Neural progenitor cell (in vitro differentiated cells): Measurements from ENCODE around the gene COG4.

Experiments
- CTCF ChIP-seq: fragments of 200-600 bp; sonication (generic); IDR thresholded peaks from 2 replicates; pipeline ENCODE4 v1.5.1; 2017; ENCODE audit warnings: antibody characterized with exemption, mild to moderate bottlenecking
- EZH2 ChIP-seq: fragments of 200-600 bp; sonication (generic); IDR thresholded peaks from 2 replicates; pipeline ENCODE4 v1.6.1; 2017; ENCODE audit warnings: antibody characterized with exemption, mild to moderate bottlenecking, moderate library complexity

DNA sequence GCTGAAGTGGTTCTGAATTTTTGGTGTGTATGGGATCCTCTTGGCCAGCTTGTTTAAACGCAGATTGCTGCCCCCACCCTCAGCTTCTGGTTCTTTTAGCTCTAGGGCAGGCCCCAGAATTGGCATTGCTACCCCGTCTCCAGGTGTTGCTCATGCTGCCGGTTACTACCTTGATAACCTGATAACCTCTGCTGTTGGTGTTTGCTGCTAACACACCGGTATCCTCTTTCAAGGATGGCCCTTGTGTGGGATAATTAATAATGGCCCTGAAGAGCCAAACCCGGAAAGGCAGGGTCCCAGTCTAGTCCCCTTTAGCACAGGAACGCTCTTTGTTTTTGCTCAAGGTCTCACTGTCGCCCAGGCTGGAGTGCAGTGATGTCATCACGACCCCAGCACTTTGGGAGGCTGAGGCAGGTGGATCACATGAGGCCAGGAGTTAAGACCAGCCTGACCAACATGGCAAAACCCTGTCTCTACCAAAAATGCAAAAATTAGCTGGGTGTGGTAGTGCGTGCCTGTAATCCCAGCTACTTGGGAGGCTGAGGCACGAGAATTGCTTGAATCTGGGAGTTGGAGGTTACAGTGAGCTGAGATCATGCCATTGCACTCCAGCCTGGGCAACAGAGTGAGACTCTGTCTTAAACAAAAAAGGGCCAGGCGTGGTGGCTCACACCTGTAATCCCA is 83.2 kb downstream of the COG4 start:
- TF ChIP-seq CTCF (no peak), EZH2 (no peak)
